ENCODE data around the gene DPH2.

DPH2 gene

GRCh38 chr1:44002606-44003157 lies 32.9 kb downstream of the DPH2 start:
- DNase-seq: no peak

- DNase-seq: no peak
These were observed 38.4 kb downstream of the DPH2 start for GRCh38 chr1:44008259-44008658.

GRCh38 chr1:44010935-44011471 lies 41.2 kb downstream of the DPH2 start:
- DNase-seq: no peak

GRCh38 chr1:44012404-44012803 lies 42.6 kb downstream of the DPH2 start:
- no peak for DNase-seq

- no peak for DNase-seq
These were observed 43.3 kb downstream of the DPH2 start for GRCh38 chr1:44012941-44013609.

GRCh38 chr1:44013949-44014348 lies 44.1 kb downstream of the DPH2 start:
- DNase-seq: no peak

GRCh38 chr1:44014365-44015104 lies 44.7 kb downstream of the DPH2 start:
- no peak for DNase-seq

GRCh38 chr1:44015206-44015605 lies 45.4 kb downstream of the DPH2 start:
- no peak for DNase-seq

GRCh38 chr1:44016041-44016889 lies 46.5 kb downstream of the DPH2 start:
- no peak for DNase-seq

GRCh38 chr1:44016890-44017400 lies 47.1 kb downstream of the DPH2 start:
- no peak for DNase-seq

- DNase-seq: no peak
These were observed 49.7 kb downstream of the DPH2 start for GRCh38 chr1:44019466-44019948.

GRCh38 chr1:44020464-44020863 lies 50.7 kb downstream of the DPH2 start:
- no peak for DNase-seq

GRCh38 chr1:44021156-44021555 lies 51.3 kb downstream of the DPH2 start:
- no peak for DNase-seq

GRCh38 chr1:44021581-44022321 lies 51.9 kb downstream of the DPH2 start:
- no peak for DNase-seq
